GM18520 (cell line): ENCODE data around the gene CAGE1.
A peak's percentile ranks its signal among the peaks of the same experiment; 100 is the strongest.

ENCODE experiments used
- ATAC-seq: cut with Tn5 transposase; IDR thresholded peaks from one replicate; pipeline ENCODE4 v1.9.1; 2021; ENCODE audit not compliant: unreplicated experiment

CAGE1 gene

DNA sequence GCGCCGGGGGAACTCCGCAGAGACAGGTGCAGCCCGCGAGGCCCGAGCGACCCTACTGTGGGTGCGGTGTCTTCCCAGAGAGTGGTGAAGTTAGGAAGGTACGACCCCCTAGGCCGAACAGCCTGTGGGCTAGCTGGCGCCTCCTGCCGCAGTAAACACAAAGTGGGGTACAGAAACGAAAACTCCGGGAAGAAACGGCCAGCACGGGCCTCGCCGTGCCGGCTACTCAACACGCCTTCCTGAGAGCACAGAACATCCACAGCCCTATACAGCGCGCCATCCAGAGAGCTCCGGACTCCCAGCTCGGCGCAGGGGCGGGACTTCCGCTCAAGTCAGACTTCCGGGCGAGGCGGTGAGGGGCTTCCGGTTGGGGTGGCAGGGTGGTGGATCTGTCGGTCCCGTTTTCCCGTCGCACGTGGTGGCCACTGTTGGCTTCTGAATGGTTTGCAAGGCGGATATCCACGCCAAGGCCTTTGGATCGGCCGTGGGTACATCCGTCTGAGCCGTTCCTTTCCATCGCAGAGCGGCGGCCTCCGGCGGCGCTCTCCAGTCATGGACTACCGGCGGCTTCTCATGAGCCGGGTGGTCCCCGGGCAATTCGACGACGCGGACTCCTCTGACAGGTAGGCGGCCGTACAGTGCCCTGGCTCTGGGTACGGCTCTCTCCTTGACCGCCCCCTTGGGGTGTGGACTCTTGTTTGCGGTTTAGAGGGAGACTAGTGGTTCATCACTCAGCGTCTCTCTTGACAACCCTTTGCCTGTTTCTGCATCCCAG lies at the start of gene CAGE1, which contains the start of gene RIOK1:
Gene CAGE1, minus strand, starts transcription at position 292 of the 775 bp plus-strand sequence. CDS start 2,569 bp downstream, outside the sequence.
Gene RIOK1, plus strand, starts transcription at position 358 of the 775 bp plus-strand sequence. Its CDS starts 195 bp downstream, at position 553.
- peak; percentile 79 for ATAC-seq

DNA sequence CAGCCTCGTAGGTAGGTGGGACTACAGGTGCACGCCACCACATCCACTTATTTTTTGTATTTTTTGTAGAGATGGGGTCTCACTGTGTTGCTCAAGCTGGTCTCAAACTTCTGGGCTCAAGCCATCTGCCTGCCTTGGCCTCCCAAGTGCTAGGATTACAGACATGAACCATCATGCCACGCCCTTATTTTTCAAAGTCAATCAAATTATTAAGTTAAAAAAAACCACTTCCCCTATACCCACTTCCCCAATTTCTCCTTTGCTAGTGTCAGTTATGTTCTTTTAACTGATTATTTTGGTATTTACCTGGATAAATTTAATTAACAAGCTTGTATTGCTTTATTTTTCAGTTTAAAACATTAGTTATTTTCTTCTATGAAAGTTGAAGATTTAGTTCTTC lies 49.7 kb upstream of the CAGE1 start:
- ATAC-seq = no peak

DNA sequence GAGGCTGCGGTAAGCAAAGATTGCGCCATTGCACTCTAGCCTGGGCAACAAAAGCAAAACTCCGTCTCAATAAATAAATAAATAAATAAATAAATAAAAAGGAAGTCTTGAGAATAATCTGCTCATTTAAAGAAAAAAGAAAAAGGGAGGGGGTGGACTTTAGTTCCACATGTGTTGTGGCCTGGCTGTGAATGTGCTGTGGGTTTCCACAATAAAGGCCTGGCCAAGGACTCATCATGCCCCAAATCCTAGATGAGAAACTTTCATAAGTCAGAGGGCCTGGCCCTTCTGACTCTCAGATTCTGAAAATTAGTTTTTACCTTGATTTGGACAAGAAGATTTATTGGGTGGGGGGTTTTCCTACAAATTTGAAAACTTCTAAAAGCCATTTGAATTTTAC lies 48.5 kb upstream of the CAGE1 start:
- no peak for ATAC-seq

DNA sequence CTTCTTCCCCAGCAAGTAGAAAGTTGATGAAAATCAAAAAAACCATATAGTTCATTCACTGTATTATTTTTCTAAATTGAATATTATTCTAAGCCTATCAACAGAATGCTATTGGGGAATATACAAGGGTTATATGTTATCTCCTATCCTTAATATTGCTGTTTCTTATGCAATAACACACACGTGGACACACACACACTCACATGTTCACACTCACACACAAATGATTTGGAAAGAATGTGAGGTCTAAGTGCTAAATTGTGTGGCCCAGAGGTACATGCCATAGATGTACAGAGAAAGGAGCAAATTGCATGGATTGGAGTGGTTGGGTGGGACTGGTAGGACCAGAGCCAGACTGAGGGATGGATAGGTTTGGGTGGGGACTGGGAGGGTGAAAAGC lies 45.1 kb upstream of the CAGE1 start:
- no peak for ATAC-seq

DNA sequence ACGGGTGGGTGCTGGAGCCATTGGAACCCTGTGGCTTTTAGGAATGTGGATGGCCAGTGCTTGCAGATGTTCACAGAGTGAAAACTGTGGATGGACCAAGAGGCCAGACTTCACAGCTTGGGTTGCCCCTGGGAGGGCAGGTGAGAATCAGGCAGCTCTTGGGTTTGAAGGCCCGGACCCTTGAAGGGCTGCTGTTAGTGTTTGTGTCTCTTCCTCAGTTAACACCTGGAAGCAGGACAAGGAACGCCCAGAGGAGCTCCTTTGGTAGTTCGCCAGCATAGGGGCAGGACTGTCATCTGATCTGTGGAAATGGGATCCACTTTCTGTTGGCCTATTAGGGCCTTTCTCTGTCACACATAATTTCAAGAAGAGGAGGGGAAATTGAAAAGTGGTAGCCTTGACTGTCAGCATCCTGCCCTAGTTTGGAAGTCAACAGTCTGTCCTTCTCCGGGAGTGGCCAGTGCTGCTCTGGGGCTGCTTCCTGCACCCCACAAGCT lies 43.6 kb upstream of the CAGE1 start:
- no peak for ATAC-seq

DNA sequence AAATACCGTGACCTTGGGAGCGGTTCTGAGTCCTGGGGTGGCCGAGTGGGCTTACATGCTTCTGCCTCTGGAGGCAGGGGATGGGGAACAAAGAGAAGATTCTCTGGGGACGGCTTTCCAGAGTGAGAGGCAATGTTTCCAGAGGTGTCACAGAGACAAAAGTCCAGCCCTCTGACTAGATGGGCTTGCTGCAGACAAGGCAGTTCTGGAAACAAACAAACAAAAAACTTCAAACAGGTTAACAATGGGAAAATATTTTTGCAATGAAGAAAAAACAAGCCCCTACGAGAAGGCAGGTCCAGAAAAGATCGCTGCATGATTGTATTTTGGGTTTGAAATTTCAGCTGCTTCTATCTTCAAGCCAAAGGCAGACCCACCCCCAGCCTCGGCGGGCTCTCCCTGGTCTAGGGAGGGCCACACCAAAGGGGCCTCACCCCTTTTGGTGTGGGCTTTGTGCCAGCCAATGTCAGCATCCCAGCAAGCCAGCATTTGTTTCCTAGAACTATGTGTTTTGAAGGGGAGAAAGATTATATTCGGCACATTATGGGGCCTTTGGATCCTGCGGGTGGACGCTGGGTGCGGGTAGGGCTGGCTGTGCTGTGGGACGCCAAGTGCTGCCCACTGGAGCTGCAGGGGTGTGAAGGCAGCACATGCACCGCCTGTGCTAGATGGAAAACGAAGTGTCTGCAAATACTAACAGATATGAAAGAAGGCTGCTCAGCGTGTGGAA lies 43.0 kb upstream of the CAGE1 start:
- no peak for ATAC-seq

DNA sequence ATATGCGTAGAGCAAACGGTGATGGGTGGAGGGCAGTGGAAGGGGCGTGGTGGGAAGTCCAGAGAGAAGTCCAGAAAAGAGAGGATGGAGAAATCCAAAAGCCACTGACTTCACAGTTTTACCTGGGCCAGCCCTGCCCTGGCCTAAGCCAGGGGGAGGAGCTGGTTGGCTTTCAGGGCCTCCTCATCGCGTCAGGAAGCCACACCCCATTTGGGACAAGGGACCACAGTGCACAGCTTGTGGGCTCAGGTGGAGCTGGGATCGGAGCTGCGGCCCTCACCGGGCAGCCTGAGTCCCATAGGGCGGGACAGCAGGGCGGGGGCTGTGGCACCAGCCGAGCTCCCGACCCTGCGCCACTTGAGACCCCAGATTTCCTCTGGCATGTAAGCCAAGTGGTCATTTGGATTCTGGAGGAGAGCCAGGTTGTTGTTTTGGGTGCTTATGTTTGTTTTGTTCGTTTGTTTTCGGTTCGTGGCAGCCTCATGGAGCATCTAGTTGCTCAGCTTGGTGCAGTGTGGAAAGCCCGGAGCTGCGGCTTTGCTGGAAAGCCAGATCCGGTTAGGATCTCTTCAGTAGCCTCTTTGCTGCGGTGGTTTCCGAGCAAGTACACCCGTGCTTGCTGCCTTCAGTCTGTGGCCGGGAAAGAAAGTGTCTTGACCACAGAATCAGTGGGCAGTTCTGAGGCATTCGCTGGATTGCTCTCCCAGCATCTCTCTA lies 42.3 kb upstream of the CAGE1 start:
- no peak for ATAC-seq

DNA sequence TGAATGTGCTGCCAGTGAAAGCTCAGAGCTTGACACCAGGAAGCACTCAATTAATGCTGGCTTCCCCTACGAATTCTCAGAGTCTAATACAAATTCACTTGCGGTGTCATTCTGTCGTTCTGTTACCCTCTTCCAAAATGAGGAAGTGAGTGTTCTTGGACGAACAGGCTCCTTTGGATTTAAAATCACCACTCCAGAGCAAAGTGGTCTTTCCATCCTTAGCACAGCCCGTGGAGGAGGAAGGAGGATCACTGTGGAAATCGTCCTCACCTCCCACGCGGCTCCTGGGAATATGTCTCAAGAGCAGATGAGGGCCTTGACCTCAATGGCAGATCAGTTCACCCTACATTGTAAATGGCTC lies 41.8 kb upstream of the CAGE1 start:
- no peak for ATAC-seq

DNA sequence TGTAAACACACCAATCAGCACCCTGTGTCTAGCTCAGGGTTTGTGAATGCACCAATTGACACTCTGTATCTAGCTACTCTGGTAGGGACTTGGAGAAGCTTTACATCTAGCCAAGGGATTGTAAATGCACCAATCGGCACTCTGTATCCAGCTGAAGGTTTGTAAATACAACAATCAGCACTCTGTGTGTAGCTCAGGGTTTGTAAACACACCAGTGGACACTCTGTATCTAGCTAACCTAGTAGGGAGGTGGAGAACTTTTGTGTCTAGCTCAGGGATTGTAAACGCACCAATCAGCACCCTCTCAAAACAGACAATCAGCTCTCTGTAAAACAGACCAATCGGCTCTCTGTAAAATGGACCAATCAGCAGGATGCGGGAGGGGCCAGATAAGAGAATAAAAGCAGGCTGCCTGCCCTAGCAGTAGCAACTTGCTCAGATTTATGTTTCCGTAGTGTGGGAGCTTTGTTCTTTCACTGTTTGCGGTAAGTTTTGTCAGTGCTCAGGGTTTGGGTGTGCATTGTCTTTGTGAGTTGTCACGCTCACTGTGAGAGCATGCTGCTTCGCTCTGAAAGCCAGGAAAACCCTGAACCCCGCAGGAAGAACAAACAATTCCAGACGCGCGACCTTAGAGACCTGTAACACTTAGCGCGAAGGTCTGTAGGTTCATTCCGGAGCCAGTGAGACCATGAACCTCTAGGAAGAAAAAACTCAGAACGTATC lies 37.1 kb upstream of the CAGE1 start:
- ATAC-seq = no peak

DNA sequence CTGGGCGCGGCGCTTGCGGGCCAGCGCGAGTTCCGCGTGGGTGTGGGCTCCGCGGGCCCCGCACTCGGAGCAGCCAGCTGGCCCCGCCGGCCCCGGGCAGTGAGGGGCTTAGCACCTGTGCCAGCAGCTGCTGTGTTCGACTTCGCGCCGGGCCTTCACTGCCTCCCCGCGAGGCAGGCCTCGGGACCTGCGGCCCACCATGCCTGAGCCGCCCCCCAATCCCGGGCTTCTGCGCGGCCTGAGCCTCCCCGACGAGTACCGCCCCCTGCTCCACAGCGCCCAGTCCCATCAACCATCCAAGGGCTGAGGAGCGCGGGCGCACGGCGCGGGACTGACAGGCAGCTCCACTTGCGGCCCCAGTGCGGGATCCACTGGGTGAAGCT lies 36.3 kb upstream of the CAGE1 start:
- no peak for ATAC-seq

DNA sequence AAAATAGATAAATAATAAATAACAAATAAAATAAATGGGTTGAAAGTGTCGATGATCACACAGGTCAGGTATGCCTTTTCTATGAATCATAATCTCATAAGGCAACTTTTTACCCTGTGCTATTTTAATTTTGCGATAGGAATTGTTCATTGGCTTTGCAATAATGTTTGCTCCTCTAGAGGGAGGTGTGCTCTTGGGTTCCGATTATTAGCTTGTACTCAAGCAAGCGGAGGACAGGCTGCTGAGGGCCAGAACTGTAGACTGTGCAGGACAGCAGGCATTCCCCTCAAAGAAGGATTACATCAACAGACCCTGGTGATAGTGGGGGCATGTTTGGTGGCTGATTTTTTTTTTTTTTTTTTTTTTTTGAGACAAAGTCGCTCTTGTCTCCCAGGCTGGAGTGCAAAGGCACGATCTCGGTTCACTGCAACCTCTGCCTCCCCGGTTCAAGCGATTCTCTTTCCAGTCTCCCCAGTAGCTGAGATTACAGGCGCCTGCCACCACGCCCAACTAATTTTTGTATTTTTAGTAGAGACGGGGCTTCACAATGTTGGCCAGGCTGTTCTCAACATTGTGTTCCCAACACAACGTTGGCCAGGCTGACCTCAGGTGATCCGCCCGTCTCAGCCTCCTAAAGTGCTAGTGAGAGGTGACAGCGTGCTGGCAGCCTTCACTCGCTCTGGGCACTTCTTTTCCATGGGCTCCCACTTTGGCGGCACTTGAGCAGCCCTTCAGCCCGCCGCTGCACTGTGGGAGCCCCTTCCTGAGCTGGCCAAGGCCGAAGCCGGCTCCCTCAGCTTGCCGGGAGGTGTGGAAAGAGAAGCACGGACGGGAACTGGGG lies 35.6 kb upstream of the CAGE1 start:
- ATAC-seq = no peak

DNA sequence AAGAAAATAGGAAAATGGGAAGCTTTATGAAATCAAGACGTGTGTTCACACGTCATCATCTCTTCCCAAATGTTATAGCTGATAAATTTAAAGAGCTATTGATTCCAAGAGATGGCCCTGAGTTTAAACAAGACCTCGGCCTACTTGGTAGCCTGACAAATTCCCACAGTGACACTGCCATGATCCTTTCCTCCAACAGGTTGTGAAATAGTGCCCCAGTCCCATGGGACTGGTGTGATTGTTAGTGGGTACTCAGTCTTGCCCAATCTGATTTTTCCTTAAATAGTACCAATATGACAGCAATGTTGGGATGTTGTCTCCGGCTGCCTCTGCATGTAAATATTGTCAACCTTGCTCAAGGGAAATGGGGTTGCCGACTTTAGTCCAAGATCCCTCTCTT lies 34.5 kb upstream of the CAGE1 start:
- ATAC-seq = no peak

DNA sequence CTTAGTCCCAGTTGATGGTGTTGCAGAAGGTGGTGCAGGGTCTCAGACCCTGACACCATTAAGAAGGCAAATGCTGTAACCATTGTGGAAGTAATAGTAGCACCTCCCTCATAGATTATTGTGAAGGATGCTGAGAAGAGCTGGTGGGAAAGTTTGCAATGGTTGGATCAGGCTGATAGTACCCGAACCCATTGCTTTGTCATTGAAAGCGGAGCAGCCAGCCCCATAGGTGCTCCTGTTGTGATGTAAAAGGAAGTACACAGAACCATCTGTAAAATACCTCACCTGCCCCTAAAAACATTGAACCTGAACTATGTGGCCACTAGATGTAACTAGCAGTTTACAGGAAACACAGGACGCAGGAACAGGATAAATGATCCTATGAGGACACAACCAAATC lies 31.5 kb upstream of the CAGE1 start:
- ATAC-seq = no peak

DNA sequence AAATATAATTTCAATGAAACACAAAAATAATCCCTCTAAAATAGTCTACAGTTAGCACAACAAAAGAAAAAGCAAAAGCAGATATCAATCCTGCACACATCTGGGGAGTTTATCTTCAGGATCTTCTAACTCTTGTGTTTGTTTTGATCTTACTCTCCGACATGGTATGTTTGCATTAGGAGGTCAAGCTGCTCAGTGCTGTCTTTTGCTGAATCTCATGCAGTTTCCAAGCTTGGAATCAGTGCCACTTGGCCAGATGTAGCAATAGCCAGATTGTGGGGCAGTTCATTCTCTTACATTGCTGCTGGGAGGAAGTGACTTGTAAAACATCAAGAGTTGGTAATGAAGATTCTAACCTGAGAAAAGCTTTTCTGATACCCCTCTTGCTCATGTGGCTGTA lies 29.5 kb upstream of the CAGE1 start:
- no peak for ATAC-seq

DNA sequence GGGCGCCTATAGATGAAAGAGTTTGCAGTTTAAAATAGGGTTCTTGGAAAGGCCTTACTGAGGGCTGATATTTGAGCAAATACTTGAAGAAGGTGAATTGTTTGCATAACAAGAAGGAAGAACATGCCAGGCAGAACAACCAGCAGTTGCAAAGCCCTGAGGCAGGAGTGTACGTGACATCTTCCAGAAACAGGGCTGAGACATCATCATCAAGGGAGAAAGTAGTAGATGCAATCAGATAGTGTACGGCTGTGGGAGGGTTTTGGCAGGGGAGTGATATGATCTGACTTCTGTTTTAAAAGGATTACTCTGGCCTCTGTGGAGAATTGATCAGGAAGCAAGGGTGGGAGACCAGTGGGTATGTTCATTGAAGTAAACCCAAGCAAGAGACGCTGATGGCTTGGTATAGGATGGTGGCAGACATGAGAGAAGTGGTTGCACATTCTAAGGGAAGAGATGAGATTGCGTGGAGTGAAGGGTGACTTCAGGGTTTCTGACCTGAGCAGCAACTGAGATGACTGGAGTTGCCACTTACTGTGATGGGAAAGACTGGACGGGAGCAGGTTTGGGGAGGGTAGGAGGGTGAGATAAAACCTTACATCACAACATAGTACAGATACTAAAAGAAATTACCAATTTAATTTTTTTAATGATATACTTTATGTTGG lies 28.8 kb upstream of the CAGE1 start:
- no peak for ATAC-seq

DNA sequence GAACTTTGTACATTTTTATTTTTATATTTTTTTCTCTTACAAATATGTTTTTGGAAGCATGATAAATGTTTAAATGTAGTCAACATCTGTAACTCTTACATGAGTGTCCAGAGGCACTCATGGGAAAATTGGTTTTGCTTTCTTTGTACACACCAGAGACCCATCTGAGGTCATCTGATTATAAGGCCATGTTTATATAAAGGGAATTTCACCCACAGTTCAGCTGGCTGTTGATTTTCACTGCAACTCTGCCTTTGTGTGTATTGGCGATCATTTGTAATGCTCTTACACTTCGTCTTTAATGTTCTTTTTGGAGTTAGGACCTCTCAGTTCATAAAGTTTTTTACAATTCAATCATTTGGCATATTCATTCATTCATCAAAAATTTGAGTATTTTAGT lies 28.1 kb upstream of the CAGE1 start:
- ATAC-seq = no peak

DNA sequence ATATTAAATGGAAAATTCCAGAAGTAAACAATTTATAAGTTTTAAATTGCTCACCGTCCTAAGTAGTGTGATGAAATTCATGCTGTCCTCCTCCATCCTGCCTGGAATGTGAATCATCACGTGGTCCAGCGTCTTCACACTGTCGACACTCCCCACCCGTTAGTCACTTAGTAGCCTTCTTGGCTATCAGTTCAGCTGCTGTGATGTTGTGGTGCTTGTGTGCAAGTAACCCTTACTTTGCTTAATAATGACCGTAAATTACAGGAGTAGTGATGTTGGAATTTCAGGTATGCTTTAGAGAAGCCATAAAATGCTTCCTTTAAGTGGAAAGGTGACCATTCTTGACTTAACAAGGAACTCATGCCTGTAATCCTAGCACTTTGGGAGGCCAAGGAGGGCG lies 25.3 kb upstream of the CAGE1 start:
- no peak for ATAC-seq

DNA sequence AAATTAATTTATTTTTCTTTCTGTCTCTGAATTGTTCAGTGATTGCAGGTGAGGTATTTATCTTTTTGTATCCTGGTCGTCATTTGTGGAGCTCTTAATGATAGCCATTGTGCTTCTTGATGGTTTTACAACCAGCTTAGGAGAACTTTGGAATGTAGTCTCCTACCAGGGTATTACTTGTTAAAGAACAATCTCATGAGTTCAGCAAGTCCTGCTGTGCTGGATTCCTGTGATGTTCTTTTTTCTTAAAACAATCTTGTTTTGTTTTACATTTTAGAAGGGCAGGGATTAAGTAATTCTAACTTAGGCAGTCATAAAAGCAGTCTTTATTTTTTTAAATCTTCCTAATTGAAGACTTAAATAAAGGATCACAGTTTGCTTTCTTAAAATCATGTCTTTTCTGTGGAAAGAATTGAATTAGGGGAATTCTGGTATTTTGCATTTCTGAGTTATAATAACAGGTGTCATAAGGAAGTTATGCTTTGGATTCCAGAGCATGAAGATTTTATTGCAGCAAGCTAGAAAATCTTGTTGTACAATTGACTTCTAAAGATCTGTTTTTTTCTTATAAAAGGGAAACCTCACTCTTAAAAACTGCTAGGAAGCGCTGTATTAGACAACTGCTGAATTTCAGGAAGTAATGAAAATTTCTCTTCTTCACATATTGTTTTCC lies 23.7 kb upstream of the CAGE1 start:
- no peak for ATAC-seq

DNA sequence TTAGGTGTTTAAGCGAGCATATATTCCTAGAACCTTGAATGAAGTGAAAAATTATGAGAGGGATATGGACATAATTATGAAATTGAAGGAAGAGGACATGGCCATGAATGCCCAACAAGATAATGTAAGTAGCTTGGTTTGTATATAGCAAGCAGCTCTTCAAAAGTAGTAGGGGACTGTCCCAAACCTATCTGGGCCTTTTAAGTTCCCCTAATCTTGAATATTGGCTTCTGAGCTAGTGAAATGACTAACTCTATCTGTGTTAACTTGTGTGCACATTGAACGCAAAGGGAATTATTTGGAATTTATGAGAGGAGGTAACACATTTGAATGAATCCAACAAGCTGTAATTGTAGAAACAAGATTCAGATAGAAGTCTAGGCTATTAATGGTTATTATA lies 21.8 kb upstream of the CAGE1 start:
- no peak for ATAC-seq
